ENCODE measurements around the gene CTSE. TPM values are rescaled to one million over a fixed set of nuclear protein-coding genes. Genes with fewer than 3 reads are reported as not detected.

The CTSE gene
- total and polyA plus RNA-seq, 9 of the 15 experiments (the other 6 are each of a cell fraction or from before 2014, with no cell fraction given) = 0.04 to 0.18 (median 0.09) TPM; not detected in 4

- no peak for TF ChIP-seq MYC (IDR thresholded peaks at IDR 0.05; ENCODE audit: low read depth, low read length)
- no peak for TF ChIP-seq MYC (CRISPR knock-in tag; IDR thresholded peaks at IDR 0.05; ENCODE audit: borderline replicate concordance, low read depth)
- peak; percentile 70 for TF ChIP-seq NFIC (IDR thresholded peaks at IDR 0.05)
- no peak for TF ChIP-seq POLR2H (tag; IDR thresholded peaks at IDR 0.05; ENCODE audit: low read depth)
- no peak for TF ChIP-seq SLC30A9 (CRISPR knock-in tag; IDR thresholded peaks at IDR 0.05)
- TF ChIP-seq CBX1 (IDR thresholded peaks at IDR 0.05; ENCODE audit: low read depth) = no peak
- no peak for TF ChIP-seq SREBF1 (IDR thresholded peaks at IDR 0.05; ENCODE audit: borderline replicate concordance, low read depth, low read length)
- TF ChIP-seq MXD1 (CRISPR knock-in tag; IDR thresholded peaks at IDR 0.05; ENCODE audit: borderline replicate concordance, poor library complexity, severe bottlenecking) = no peak
- TF ChIP-seq ZNF696 (CRISPR knock-in tag; conservative IDR thresholded peaks at IDR 0.05) = no peak
- peak; percentile 82 for TF ChIP-seq STAT5A (IDR thresholded peaks at IDR 0.05; ENCODE audit: borderline replicate concordance, low read length)
- TF ChIP-seq ZNF384 (IDR thresholded peaks at IDR 0.05; ENCODE audit: low read depth, low read length) = no peak
- no peak for TF ChIP-seq RFX5 (IDR thresholded peaks at IDR 0.05; ENCODE audit: low read depth, low read length)
- no peak for TF ChIP-seq E2F8 (IDR thresholded peaks at IDR 0.05; ENCODE audit: low read depth, partially characterized antibody)
- no peak for TF ChIP-seq SREBF2 (CRISPR knock-in tag; IDR thresholded peaks at IDR 0.05)
- no peak for TF ChIP-seq TSHZ1 (CRISPR knock-in tag; IDR thresholded peaks at IDR 0.05)
- peak; percentile 43; the same call in 1 of the 2 replicates for TF ChIP-seq VEZF1 (CRISPR knock-in tag; IDR thresholded peaks at IDR 0.05)
- peak; percentile 84; the same call in 1 of the 2 replicates for TF ChIP-seq RUNX1 (IDR thresholded peaks at IDR 0.05; ENCODE audit: low read depth)
- TF ChIP-seq HNRNPL (IDR thresholded peaks at IDR 0.05; ENCODE audit: low read depth, low read length) = no peak
- no peak for TF ChIP-seq NFE2 (IDR thresholded peaks at IDR 0.05; ENCODE audit: low read depth)
- no peak for TF ChIP-seq RBM34 (IDR thresholded peaks at IDR 0.05; ENCODE audit: borderline replicate concordance, insufficient read depth, low read length)
- TF ChIP-seq HCFC1 (IDR thresholded peaks at IDR 0.05; ENCODE audit: low read depth, low read length) = no peak
Measured at GRCh38 chr1:206066479-206067171, 42.9 kb upstream of the CTSE start (continued).
